Breast epithelium (tissue), 3 donors: ENCODE results near the gene CD55.

Experiments
- POLR2A ChIP-seq: fragments of 450-650 bp; IDR thresholded peaks from one replicate; pipeline ENCODE4 v1.6.1; 2016; ENCODE audit warnings: antibody characterized with exemption, mild to moderate bottlenecking, moderate library complexity
- TF ChIP-seq, protein P1 (sequence below), 3 donors: fragments of 450-650 bp; IDR thresholded peaks; one replicate each; pipeline ENCODE4 v1.5.1; 2016 to 2017; ENCODE audit warnings: antibody characterized with exemption in 3 of 3, mild to moderate bottlenecking in 3 of 3, moderate library complexity in 3 of 3

DNA sequence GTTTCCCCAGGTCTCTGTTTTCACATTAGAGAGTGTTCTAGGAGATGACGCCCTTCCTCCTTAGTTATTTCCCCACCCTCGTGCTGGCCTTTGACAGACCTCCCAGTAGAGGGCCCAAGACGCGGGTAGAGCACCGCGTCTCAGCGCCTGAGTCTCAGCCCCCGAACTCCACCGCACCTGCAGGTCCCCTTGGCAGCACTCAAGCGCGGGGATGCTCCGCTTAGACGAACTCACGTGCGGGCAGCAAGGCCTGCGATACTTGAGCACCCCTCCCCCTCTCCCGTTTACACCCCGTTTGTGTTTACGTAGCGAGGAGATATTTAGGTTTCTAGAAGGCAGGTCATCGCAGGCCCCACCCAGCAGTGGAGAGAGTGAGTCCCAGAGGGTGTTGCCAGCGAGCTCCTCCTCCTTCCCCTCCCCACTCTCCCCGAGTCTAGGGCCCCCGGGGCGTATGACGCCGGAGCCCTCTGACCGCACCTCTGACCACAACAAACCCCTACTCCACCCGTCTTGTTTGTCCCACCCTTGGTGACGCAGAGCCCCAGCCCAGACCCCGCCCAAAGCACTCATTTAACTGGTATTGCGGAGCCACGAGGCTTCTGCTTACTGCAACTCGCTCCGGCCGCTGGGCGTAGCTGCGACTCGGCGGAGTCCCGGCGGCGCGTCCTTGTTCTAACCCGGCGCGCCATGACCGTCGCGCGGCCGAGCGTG, at the start of gene CD55:
- TF ChIP-seq POLR2A, result peak; percentile 82
- TF ChIP-seq, protein P1, sequence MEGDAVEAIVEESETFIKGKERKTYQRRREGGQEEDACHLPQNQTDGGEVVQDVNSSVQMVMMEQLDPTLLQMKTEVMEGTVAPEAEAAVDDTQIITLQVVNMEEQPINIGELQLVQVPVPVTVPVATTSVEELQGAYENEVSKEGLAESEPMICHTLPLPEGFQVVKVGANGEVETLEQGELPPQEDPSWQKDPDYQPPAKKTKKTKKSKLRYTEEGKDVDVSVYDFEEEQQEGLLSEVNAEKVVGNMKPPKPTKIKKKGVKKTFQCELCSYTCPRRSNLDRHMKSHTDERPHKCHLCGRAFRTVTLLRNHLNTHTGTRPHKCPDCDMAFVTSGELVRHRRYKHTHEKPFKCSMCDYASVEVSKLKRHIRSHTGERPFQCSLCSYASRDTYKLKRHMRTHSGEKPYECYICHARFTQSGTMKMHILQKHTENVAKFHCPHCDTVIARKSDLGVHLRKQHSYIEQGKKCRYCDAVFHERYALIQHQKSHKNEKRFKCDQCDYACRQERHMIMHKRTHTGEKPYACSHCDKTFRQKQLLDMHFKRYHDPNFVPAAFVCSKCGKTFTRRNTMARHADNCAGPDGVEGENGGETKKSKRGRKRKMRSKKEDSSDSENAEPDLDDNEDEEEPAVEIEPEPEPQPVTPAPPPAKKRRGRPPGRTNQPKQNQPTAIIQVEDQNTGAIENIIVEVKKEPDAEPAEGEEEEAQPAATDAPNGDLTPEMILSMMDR (IDR thresholded peaks at IDR 0.05), result peak in 2 of 3 donors; percentile 8 to 32
